ENCODE data around the gene ALOX12. TPM values are rescaled to one million over a fixed set of nuclear protein-coding genes. Genes with fewer than 3 reads are reported as not detected.
A peak's percentile ranks its signal among the peaks of the same experiment; 100 is the strongest.

The ALOX12 gene
- total RNA-seq, 6 experiments from 2014 or later = not detected

DNA sequence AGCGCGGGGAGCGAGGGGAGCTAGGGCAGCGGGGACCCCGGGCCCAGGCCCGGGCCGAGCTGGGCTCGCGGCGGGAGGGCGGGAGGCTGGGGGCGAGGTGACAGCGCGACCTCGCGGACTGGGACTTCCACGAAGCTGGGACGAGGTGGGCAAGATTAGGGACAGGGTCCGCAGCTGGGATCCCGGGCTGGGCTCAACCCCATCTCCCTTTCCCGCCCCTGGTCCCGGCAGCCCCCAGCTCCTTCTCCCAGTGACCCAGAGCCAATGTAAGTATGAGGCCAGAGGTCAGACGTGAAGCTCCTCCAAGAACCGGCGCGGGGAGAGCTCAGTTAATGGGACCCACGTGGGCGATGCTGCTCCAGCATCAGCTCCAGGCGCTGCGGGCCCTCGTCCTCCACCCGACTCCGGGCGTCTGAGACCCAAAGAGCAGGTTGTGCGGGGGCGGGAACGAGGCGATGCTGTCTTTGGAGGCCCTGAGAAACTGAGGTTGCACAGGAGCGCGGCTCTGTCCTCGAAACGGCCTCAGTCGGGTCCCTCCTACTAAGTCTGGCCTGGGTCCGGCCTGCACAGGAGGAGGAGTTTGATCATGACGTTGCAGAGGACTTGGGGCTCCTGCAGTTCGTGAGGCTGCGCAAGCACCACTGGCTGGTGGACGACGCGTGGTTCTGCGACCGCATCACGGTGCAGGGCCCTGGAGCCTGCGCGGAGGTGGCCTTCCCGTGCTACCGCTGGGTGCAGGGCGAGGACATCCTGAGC lies 585 bp downstream of the ALOX12 start:
- H3K4me1 Mint-ChIP-seq (ENCODE audit: low read depth) = peaks cover 7% of the 10 kb centered on the region
- no peak overlapping the region for H3K4me3 Mint-ChIP-seq
- DNase-seq = no peak
- H3K27me3 Mint-ChIP-seq (ENCODE audit: insufficient read depth) = peaks cover 1% of the 10 kb centered on the region; the same call in 1 of the 2 replicates
- H3K27ac Mint-ChIP-seq = no peak overlapping the region
- H3K36me3 Mint-ChIP-seq (ENCODE audit: low read depth) = peaks cover 17% of the 10 kb centered on the region
- no peaks in the 10 kb centered on the region for H3K9me3 Mint-ChIP-seq
- TF ChIP-seq, protein P1, sequence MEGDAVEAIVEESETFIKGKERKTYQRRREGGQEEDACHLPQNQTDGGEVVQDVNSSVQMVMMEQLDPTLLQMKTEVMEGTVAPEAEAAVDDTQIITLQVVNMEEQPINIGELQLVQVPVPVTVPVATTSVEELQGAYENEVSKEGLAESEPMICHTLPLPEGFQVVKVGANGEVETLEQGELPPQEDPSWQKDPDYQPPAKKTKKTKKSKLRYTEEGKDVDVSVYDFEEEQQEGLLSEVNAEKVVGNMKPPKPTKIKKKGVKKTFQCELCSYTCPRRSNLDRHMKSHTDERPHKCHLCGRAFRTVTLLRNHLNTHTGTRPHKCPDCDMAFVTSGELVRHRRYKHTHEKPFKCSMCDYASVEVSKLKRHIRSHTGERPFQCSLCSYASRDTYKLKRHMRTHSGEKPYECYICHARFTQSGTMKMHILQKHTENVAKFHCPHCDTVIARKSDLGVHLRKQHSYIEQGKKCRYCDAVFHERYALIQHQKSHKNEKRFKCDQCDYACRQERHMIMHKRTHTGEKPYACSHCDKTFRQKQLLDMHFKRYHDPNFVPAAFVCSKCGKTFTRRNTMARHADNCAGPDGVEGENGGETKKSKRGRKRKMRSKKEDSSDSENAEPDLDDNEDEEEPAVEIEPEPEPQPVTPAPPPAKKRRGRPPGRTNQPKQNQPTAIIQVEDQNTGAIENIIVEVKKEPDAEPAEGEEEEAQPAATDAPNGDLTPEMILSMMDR (IDR thresholded peaks at IDR 0.05) = no peak

DNA sequence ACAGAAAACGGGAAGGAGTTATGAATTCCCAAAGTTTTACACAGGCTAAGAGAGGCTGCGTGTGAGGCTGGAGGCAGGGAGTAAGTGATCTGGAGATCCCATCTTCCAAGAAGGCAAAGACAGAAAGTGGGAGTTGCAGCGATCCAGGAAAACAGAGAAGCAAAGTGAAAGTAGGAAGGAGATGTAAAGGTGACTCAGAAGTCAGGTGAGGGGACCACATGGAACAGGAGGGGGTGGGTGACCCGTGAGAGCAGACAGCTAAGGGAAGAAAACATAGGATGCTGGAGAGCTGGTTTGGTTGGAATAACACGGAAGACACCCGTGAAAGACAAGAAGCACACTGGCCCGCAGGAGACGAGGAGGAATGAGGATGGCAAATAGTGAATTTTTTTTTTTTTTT lies 1.3 kb downstream of the ALOX12 start:
- no peak overlapping the region for H3K27ac Mint-ChIP-seq
- peaks cover 20% of the 10 kb centered on the region for H3K36me3 Mint-ChIP-seq (ENCODE audit: low read depth)
- H3K4me1 Mint-ChIP-seq (ENCODE audit: low read depth) = peaks cover 7% of the 10 kb centered on the region
- H3K9me3 Mint-ChIP-seq = no peaks in the 10 kb centered on the region
- peaks cover 1% of the 10 kb centered on the region; the same call in 1 of the 2 replicates for H3K27me3 Mint-ChIP-seq (ENCODE audit: insufficient read depth)
- no peak overlapping the region for H3K4me3 Mint-ChIP-seq
- DNase-seq = no peak
- TF ChIP-seq, protein P1 (IDR thresholded peaks at IDR 0.05) = no peak

DNA sequence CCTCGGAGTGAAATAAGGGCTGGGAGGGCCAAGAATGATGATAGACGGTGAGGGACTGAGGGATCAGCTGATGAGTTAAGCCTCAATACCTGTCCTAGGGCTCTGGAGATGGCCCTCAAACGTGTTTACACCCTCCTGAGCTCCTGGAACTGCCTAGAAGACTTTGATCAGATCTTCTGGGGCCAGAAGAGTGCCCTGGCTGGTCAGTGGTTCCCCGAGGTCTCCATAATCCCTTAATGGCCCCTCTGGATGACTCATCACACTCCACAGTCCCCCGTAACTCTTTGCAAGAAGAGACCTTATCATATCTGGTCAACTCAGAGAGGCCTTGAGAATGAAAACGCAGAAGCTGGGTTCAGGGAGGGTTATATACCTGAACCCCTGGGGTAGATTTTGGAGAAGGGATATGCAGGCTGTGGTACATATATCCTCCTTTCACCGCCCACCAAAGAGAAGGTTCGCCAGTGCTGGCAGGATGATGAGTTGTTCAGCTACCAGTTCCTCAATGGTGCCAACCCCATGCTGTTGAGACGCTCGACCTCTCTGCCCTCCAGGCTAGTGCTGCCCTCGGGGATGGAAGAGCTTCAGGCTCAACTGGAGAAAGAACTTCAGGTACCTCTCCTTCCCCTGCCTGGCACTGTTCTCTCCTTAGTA lies 3.1 kb downstream of the ALOX12 start:
- Mint-ChIP-seq H3K9me3 (no peaks in the 10 kb centered on the region), H3K36me3 (ENCODE audit: low read depth) (peaks cover 20% of the 10 kb centered on the region), H3K4me1 (ENCODE audit: low read depth) (peaks cover 7% of the 10 kb centered on the region), H3K4me3 (no peak overlapping the region), H3K27me3 (ENCODE audit: insufficient read depth) (peaks cover 1% of the 10 kb centered on the region; the same call in 1 of the 2 replicates), H3K27ac (no peak overlapping the region)
- TF ChIP-seq, protein P1 (IDR thresholded peaks at IDR 0.05) = no peak
- no peak for DNase-seq

DNA sequence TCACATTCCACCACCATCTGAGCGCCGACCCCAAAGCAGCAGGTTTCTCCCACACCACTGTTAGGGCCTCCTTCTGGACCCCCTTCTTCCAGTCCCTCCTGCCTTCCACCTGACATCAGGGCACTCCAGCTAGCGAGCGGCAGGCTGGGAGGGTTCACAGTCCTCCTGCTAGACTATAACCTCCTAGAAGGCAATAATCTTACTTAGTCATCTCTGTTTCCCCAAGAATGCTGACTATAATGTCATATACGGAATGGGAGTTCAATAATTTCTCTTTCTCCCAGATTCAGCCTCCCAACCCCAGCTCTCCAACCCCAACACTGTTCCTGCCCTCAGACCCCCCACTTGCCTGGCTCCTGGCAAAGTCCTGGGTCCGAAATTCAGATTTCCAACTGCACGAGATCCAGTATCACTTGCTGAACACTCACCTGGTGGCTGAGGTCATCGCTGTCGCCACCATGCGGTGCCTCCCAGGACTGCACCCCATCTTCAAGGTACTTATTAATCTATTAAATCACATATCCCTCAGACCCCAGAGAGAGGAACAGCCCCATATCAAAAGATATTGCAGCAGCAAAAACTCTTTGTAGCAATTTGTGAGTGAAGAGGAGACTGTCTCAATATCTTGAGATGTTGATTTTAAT lies 5.6 kb downstream of the ALOX12 start:
- H3K27ac Mint-ChIP-seq = no peak overlapping the region
- H3K27me3 Mint-ChIP-seq (ENCODE audit: insufficient read depth) = peaks cover 1% of the 10 kb centered on the region
- H3K9me3 Mint-ChIP-seq = no peaks in the 10 kb centered on the region
- no peak overlapping the region for H3K4me3 Mint-ChIP-seq
- peaks cover 5% of the 10 kb centered on the region; the same call in 1 of the 2 replicates for H3K4me1 Mint-ChIP-seq (ENCODE audit: low read depth)
- peaks cover 20% of the 10 kb centered on the region for H3K36me3 Mint-ChIP-seq (ENCODE audit: low read depth)
- DNase-seq = no peak
- TF ChIP-seq, protein P1 (IDR thresholded peaks at IDR 0.05) = peak; percentile 75

DNA sequence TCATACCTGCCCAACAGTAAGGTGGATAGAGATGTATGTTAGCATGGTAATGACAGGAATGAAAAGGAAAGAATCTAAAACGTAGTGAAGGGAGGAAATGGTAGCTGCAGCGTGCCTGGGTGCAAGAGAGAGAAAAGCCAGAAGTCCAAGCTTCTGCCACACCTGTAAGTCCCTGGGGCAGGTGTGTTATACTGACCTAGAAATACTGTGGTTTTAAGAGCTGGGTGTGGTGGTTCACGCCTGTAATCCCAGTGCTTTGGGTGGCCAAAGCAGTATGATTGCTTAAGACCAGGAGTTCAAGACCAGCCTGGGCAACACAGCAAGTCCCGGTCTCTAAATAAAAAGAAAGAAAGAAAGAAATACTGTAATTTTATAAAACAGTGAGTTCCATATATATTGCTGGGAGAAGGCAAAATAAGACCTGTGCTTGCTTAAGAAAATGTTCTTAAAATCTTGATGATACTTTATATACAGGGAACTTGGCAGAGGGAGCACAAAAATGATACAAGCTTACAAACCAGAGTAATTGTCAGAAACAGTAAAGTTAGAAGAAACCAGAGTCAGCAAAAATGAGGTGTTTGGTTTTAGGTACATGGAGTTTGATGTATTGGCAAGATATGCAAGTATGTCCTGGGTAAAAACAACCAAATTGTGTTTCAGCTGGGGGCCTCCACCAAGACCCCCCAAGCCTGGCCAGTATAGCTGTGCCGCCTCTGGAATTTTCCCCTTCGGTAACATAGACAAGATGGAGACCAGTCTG lies 6.6 kb downstream of the ALOX12 start:
- TF ChIP-seq, protein P1 (IDR thresholded peaks at IDR 0.05) = no peak
- H3K4me3 Mint-ChIP-seq = no peak overlapping the region
- no peaks in the 10 kb centered on the region for H3K9me3 Mint-ChIP-seq
- peaks cover 1% of the 10 kb centered on the region for H3K27me3 Mint-ChIP-seq (ENCODE audit: insufficient read depth)
- DNase-seq = no peak
- H3K27ac Mint-ChIP-seq = no peak overlapping the region
- H3K36me3 Mint-ChIP-seq (ENCODE audit: low read depth) = peaks cover 14% of the 10 kb centered on the region
- H3K4me1 Mint-ChIP-seq (ENCODE audit: low read depth) = peaks cover 5% of the 10 kb centered on the region; the same call in 1 of the 2 replicates

Data from HFFc6 (cell line).